Activated CD8-positive, alpha-beta T cell treated with anti-CD3 and anti-CD28 coated beads for 36 hours (primary cell): ENCODE data around the gene UGT1A9. TPM values are rescaled to one million over a fixed set of nuclear protein-coding genes. Genes with fewer than 3 reads are reported as not detected.

ENCODE experiments used
- ATAC-seq: fragments of 200-7000 bp; cut with Tn5 transposase; one replicate; pipeline ENCODE4 v1.10.0; 2021; ENCODE audit warnings: mild to moderate bottlenecking, moderate library complexity
- CTCF ChIA-PET: fragments of 350-600 bp; sonication (Branson Sonifier 250); formaldehyde crosslinking; loops from one replicate; lab custom pipeline; 2021; ENCODE audit warnings: antibody characterized with exemption; lab: Charles Lee
- POLR2A ChIA-PET: fragments of 350-600 bp; sonication (Branson Sonifier 250); formaldehyde crosslinking; loops from one replicate; lab custom pipeline; 2021; ENCODE audit warnings: antibody characterized with exemption; lab: Charles Lee
- DNase-seq: peaks from one replicate; pipeline ENCODE4 v3.0.0-alpha.2; 2020
- H3K27ac Mint-ChIP-seq: one replicate; pipeline ENCODE4 v1.8.0; 2021; ENCODE audit warnings: mild to moderate bottlenecking, mixed read lengths
- H3K27me3 Mint-ChIP-seq: one replicate; pipeline ENCODE4 v1.8.0; 2021; ENCODE audit warnings: mixed read lengths
- H3K36me3 Mint-ChIP-seq: one replicate; pipeline ENCODE4 v1.8.0; 2021; ENCODE audit warnings: low read depth, mixed read lengths
- H3K4me1 Mint-ChIP-seq: one replicate; pipeline ENCODE4 v1.8.0; 2021; ENCODE audit warnings: low read depth, mixed read lengths
- H3K4me3 Mint-ChIP-seq: one replicate; pipeline ENCODE4 v1.8.0; 2021; ENCODE audit warnings: mild to moderate bottlenecking, moderate library complexity, mixed read lengths
- H3K9me3 Mint-ChIP-seq: one replicate; pipeline ENCODE4 v1.8.0; 2021; ENCODE audit warnings: mixed read lengths
- intact Hi-C: fragments of 100-400 bp; cut with micrococcal nuclease; formaldehyde crosslinking; loops from one replicate; pipeline ENCODE4 v1.10.0; 2022
- total RNA-seq, 2 experiments: library from RNA; stranded (reverse); gene quantifications; one replicate each; pipeline ENCODE4 v1.2.3, GENCODE V29; 2021
- TF ChIP-seq, protein P1 (sequence below): fragments of 200-600 bp; IDR thresholded peaks from one replicate; pipeline ENCODE4 v1.8.0; 2022; ENCODE audit warnings: antibody characterized with exemption, mild to moderate bottlenecking

The UGT1A9 gene
- total RNA-seq, 2 experiments from 2014 or later = not detected

DNA sequence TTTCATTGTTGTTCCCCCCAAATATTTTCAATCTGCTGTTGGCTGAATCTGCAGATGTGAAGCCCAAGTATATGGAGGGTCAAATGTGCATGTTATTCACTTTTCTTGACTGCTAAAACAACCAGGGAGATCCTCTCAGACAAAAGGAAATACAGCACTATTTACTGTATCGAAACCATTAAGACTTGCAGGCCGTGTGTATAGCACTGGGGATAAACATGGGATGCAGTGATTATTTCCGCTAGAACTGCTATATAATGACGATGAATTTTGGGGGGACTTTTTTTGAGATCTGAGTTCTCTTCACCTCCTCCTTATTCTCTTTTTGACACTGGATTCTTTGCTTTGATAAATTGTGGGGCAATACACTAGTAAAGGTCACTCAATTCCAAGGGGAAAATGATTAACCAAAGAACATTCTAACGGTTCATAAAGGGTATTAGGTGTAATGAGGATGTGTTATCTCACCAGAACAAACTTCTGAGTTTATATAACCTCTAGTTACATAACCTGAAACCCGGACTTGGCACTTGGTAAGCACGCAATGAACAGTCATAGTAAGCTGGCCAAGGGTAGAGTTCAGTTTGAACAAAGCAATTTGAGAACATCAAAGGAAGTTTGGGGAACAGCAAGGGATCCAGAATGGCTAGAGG is 84.9 kb downstream of the UGT1A9 start:
- no peak for ATAC-seq
- H3K36me3 Mint-ChIP-seq = no peaks in the 10 kb centered on the region

DNA sequence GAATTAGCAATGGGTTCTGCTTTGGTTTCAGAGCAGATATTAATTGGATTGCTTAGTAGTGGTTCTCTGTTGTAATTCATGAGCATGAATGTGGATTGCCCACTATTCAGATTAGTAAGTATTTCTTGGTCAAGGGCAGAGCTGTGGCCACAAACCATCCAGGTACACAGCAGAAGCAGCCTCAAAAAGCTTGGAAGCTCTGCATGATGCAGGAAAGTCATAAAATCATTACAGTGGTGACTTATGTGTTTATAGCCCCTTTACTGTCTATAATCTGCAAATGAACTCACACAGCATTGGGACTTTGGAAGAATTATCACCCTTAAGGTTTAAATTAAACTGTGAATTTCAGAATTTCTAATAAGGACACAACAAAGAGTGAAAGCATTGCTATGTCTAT is 86.4 kb downstream of the UGT1A9 start:
- ATAC-seq (no peak), DNase-seq (no peak)
- Mint-ChIP-seq H3K9me3 (no peaks in the 10 kb centered on the region), H3K4me1 (no peaks in the 10 kb centered on the region), H3K27ac (no peak overlapping the region), H3K4me3 (no peak overlapping the region), H3K27me3 (no peaks in the 10 kb centered on the region), H3K36me3 (no peaks in the 10 kb centered on the region)
- intact Hi-C loops = no loop called here
- CTCF ChIA-PET = no interaction called here
- POLR2A ChIA-PET = no interaction called here
- TF ChIP-seq, protein P1, sequence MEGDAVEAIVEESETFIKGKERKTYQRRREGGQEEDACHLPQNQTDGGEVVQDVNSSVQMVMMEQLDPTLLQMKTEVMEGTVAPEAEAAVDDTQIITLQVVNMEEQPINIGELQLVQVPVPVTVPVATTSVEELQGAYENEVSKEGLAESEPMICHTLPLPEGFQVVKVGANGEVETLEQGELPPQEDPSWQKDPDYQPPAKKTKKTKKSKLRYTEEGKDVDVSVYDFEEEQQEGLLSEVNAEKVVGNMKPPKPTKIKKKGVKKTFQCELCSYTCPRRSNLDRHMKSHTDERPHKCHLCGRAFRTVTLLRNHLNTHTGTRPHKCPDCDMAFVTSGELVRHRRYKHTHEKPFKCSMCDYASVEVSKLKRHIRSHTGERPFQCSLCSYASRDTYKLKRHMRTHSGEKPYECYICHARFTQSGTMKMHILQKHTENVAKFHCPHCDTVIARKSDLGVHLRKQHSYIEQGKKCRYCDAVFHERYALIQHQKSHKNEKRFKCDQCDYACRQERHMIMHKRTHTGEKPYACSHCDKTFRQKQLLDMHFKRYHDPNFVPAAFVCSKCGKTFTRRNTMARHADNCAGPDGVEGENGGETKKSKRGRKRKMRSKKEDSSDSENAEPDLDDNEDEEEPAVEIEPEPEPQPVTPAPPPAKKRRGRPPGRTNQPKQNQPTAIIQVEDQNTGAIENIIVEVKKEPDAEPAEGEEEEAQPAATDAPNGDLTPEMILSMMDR = no peak

More for the DNA sequence above, 84.9 kb downstream of the UGT1A9 start:
- no peak for DNase-seq
- TF ChIP-seq, protein P1 = no peak
- intact Hi-C loops = no loop called here
- H3K4me1 Mint-ChIP-seq = no peaks in the 10 kb centered on the region
- H3K4me3 Mint-ChIP-seq = no peak overlapping the region
- H3K9me3 Mint-ChIP-seq = no peaks in the 10 kb centered on the region
- H3K27me3 Mint-ChIP-seq = peaks cover 1% of the 10 kb centered on the region
- no peak overlapping the region for H3K27ac Mint-ChIP-seq
- ChIA-PET CTCF (no interaction called here), POLR2A (no interaction called here)

DNA sequence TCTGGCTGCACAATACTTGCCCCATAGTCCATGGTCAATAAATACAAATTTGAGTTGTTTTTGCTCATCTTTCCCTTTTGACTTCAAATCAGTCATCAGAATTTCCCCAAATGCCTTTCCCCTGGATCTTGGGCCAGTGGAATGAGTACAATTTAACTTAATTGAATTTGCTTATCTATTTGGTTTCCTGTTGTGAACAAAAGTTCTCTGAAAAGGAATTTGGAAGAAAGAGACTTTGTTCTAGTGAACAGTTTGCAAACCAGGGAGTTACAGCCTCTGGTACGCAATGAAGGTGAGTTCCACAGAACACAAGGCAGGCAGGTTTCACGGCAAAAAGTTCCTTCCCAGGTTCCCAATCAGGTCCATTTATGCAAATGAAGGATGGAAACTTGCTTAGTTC is 87.2 kb downstream of the UGT1A9 start:
- no peaks in the 10 kb centered on the region for H3K36me3 Mint-ChIP-seq
- no peaks in the 10 kb centered on the region for H3K4me1 Mint-ChIP-seq
- TF ChIP-seq, protein P1 = no peak
- no peak for ATAC-seq
- no peaks in the 10 kb centered on the region for H3K9me3 Mint-ChIP-seq
- POLR2A ChIA-PET = no interaction called here
- DNase-seq = no peak
- H3K4me3 Mint-ChIP-seq = no peak overlapping the region
- H3K27me3 Mint-ChIP-seq = peaks cover 2% of the 10 kb centered on the region
- CTCF ChIA-PET = no interaction called here
- intact Hi-C loops = no loop called here
- no peak overlapping the region for H3K27ac Mint-ChIP-seq

DNA sequence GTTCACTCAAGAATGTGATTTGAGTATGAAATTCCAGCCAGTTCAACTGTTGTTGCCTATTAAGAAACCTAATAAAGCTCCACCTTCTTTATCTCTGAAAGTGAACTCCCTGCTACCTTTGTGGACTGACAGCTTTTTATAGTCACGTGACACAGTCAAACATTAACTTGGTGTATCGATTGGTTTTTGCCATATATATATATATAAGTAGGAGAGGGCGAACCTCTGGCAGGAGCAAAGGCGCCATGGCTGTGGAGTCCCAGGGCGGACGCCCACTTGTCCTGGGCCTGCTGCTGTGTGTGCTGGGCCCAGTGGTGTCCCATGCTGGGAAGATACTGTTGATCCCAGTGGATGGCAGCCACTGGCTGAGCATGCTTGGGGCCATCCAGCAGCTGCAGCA is 88.3 kb downstream of the UGT1A9 start, which contains the start of gene UGT1A1:
UGT1A1 (plus strand) TSS at position 228 of the 400 bp plus-strand sequence; CDS start at position 246, 18 bp downstream.
- CTCF ChIA-PET = no interaction called here
- Mint-ChIP-seq H3K27me3 (peaks cover 7% of the 10 kb centered on the region), H3K27ac (no peak within 1 kb of the TSS), H3K9me3 (no peaks in the 10 kb centered on the region), H3K4me3 (no peak within 1 kb of the TSS), H3K36me3 (no peaks in the 10 kb centered on the region), H3K4me1 (no peaks in the 10 kb centered on the region)
- TF ChIP-seq, protein P1 = no peak
- POLR2A ChIA-PET = no interaction called here
- no peak for ATAC-seq
- DNase-seq = no peak
- intact Hi-C loops = no loop called here

DNA sequence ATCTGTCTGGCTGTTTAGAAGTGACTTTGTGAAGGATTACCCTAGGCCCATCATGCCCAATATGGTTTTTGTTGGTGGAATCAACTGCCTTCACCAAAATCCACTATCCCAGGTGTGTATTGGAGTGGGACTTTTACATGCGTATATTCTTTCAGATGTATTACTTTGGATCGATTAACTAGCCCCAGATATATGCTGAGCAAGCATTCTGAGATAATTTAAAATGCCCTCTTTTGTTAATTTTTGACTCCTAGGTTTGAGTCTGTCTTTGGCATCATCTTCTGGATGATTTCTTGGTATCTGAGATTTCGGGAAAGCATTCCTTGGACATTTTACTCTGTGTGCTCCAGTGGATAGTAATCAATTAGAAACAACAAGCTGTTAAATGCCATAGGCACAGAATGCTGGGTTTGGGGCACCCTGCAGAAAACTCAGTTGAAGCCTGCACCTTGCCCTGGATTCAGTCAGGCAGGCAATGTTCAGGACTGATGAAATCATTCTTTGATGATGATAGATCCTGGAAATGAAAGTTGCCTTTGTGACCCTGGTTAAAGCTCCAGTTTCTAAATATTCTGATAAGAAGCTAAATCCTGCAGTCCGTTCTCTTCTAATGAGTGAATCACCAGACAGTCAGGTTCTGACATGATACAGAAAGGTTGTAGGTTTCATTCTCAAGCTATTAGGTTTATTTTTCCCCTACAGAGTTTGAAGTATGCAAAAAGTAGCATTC is 89.5 kb downstream of the UGT1A9 start:
- H3K27me3 Mint-ChIP-seq = peaks cover 11% of the 10 kb centered on the region
- ATAC-seq = no peak
- H3K36me3 Mint-ChIP-seq = no peaks in the 10 kb centered on the region
- H3K4me1 Mint-ChIP-seq = no peaks in the 10 kb centered on the region
- TF ChIP-seq, protein P1 = no peak
- intact Hi-C loops = no loop called here
- ChIA-PET POLR2A (no interaction called here), CTCF (no interaction called here)
- no peaks in the 10 kb centered on the region for H3K9me3 Mint-ChIP-seq
- no peak overlapping the region for H3K4me3 Mint-ChIP-seq
- no peak for DNase-seq
- H3K27ac Mint-ChIP-seq = no peak overlapping the region
